ENCODE measurements around the gene RPLP1. TPM values are rescaled to one million over a fixed set of nuclear protein-coding genes. Genes with fewer than 3 reads are reported as not detected.
A peak's percentile ranks its signal among the peaks of the same experiment; 100 is the strongest.

RPLP1 gene
- total and polyA plus RNA-seq, 8 donors: 578 to 1,123 (median 736) TPM

GRCh38 chr15:69484837-69485236 is 32.2 kb downstream of the RPLP1 start:
- Histone ChIP-seq H3K9me3 (no peaks in the 10 kb centered on the region), H3K4me3 (no peak overlapping the region), H3K27me3 (no peaks in the 10 kb centered on the region), H3K4me1 (no peaks in the 10 kb centered on the region), H3K36me3 (no peaks in the 10 kb centered on the region), H3K27ac (no peak overlapping the region)
- intact Hi-C loops (cut with DNase I): no loop called here
- TF ChIP-seq, protein P1, sequence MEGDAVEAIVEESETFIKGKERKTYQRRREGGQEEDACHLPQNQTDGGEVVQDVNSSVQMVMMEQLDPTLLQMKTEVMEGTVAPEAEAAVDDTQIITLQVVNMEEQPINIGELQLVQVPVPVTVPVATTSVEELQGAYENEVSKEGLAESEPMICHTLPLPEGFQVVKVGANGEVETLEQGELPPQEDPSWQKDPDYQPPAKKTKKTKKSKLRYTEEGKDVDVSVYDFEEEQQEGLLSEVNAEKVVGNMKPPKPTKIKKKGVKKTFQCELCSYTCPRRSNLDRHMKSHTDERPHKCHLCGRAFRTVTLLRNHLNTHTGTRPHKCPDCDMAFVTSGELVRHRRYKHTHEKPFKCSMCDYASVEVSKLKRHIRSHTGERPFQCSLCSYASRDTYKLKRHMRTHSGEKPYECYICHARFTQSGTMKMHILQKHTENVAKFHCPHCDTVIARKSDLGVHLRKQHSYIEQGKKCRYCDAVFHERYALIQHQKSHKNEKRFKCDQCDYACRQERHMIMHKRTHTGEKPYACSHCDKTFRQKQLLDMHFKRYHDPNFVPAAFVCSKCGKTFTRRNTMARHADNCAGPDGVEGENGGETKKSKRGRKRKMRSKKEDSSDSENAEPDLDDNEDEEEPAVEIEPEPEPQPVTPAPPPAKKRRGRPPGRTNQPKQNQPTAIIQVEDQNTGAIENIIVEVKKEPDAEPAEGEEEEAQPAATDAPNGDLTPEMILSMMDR (IDR thresholded peaks at IDR 0.05): no peak
- DNase-seq (no peak), ATAC-seq (peak in 3 of 4 donors; percentile 22 to 40 (median 35)), FAIRE-seq (no peak)
- WGBS, 2 donors: 58% methylated on average over 6 of the region's 6 CpGs

GRCh38 chr15:69486481-69487110 is 34.0 kb downstream of the RPLP1 start:
- no peak for DNase-seq
- 85 to 95% methylated on average over 3 of the region's 3 CpGs for WGBS, 2 donors
- no peak for FAIRE-seq
- ATAC-seq: no peak
- TF ChIP-seq, protein P1 (IDR thresholded peaks at IDR 0.05): no peak
- intact Hi-C loops (cut with DNase I): no loop called here
- no peaks in the 10 kb centered on the region for H3K27me3 ChIP-seq
- no peak overlapping the region for H3K4me3 ChIP-seq
- H3K27ac ChIP-seq: peak overlapping the region in 2 of 4 donors; percentile 8 to 18
- no peaks in the 10 kb centered on the region for H3K9me3 ChIP-seq
- H3K4me1 ChIP-seq: no peaks in the 10 kb centered on the region
- no peaks in the 10 kb centered on the region for H3K36me3 ChIP-seq

GRCh38 chr15:69489073-69489571 is 36.5 kb downstream of the RPLP1 start:
- FAIRE-seq: no peak
- no peaks in the 10 kb centered on the region for H3K27me3 ChIP-seq
- TF ChIP-seq, protein P1 (IDR thresholded peaks at IDR 0.05): no peak
- H3K9me3 ChIP-seq: no peaks in the 10 kb centered on the region
- ATAC-seq: peak in 3 of 4 donors; percentile 58 to 82 (median 81)
- no peaks in the 10 kb centered on the region for H3K4me1 ChIP-seq
- 52 to 60% methylated on average over 3 of the region's 3 CpGs for WGBS, 2 donors
- no peak overlapping the region for H3K4me3 ChIP-seq
- DNase-seq: no peak
- intact Hi-C loops (cut with DNase I): no loop called here
- H3K36me3 ChIP-seq: no peaks in the 10 kb centered on the region
- H3K27ac ChIP-seq: peak overlapping the region in 3 of 4 donors; percentile 6 to 71 (median 57)

DNA sequence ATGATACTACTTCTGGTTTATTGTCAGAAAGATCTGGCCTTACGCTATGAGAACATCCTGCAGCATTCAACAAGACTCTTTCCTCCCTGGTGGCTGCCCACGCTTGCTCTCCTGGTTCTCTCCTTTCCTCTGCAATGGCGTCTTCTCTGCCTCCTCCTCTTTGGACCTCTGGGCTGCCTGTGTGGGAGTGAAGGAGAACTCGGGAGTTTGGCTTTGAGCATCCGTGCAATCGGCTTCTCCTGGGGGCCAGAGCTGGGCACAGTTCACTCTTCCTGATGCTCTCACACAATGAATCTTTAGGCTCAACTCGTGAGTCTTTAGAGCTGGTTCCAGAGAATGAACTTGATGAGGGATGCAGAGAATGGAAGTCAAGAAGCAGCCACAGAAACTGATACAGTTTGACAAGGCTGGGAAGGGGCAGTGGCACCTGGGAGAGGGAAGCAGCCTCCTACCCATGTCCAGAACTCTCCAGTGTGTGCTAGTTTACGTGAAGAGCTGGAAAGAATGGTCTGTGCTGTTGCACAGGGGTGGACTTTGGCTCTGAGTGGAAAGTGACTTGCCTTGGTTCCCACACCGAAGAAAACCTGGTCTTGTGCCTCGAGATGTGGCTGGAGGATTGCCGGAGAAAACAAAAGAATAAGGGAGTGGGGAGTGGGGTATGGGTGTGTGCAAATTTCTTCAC is 37.9 kb downstream of the RPLP1 start:
- Histone ChIP-seq H3K27me3 (no peaks in the 10 kb centered on the region), H3K4me3 (no peak overlapping the region), H3K36me3 (no peaks in the 10 kb centered on the region), H3K9me3 (no peaks in the 10 kb centered on the region), H3K27ac (peak overlapping the region in 1 of 4 donors; percentile 71), H3K4me1 (no peaks in the 10 kb centered on the region)
- ATAC-seq (peak in 1 of 4 donors; percentile 25), FAIRE-seq (no peak), DNase-seq (no peak)
- intact Hi-C loops (cut with DNase I): no loop called here
- TF ChIP-seq, protein P1 (IDR thresholded peaks at IDR 0.05): no peak
- 60 to 67% methylated on average over 11 of the region's 11 CpGs for WGBS, 2 donors
